ENCODE results near the gene ARPP21.

ARPP21 gene

GRCh38 chr3:35680866-35681650 lies 41.7 kb downstream of the ARPP21 start:
- Histone ChIP-seq H3K36me3 (ENCODE audit: control insufficient read depth, insufficient read depth, low read length) (no peaks in the 10 kb centered on the region), H3K27me3 (ENCODE audit: control insufficient read depth, insufficient read depth, low read length) (no peaks in the 10 kb centered on the region), H3K4me1 (ENCODE audit: control insufficient read depth, insufficient read depth, low read length) (no peaks in the 10 kb centered on the region), H3K9me3 (ENCODE audit: control insufficient read depth, low read length) (no peaks in the 10 kb centered on the region), H3K9ac (ENCODE audit: low read length) (no peak overlapping the region), H3K4me3 (ENCODE audit: low read length) (no peak overlapping the region)

- no peaks in the 10 kb centered on the region for H3K4me1 ChIP-seq (ENCODE audit: control insufficient read depth, insufficient read depth, low read length)
- no peak overlapping the region for H3K4me3 ChIP-seq (ENCODE audit: low read length)
- H3K27me3 ChIP-seq (ENCODE audit: control insufficient read depth, insufficient read depth, low read length): no peaks in the 10 kb centered on the region
- no peaks in the 10 kb centered on the region for H3K9me3 ChIP-seq (ENCODE audit: control insufficient read depth, low read length)
- H3K9ac ChIP-seq (ENCODE audit: low read length): no peak overlapping the region
- H3K36me3 ChIP-seq (ENCODE audit: control insufficient read depth, insufficient read depth, low read length): no peaks in the 10 kb centered on the region
Observed at GRCh38 chr3:35685153-35685552, 45.8 kb downstream of the ARPP21 start.

- H3K9me3 ChIP-seq (ENCODE audit: control insufficient read depth, low read length): no peaks in the 10 kb centered on the region
- no peak overlapping the region for H3K9ac ChIP-seq (ENCODE audit: low read length)
- no peaks in the 10 kb centered on the region for H3K27me3 ChIP-seq (ENCODE audit: control insufficient read depth, insufficient read depth, low read length)
- no peak overlapping the region for H3K4me3 ChIP-seq (ENCODE audit: low read length)
- no peaks in the 10 kb centered on the region for H3K4me1 ChIP-seq (ENCODE audit: control insufficient read depth, insufficient read depth, low read length)
- no peaks in the 10 kb centered on the region for H3K36me3 ChIP-seq (ENCODE audit: control insufficient read depth, insufficient read depth, low read length)
Observed at GRCh38 chr3:35688826-35689225, 49.5 kb downstream of the ARPP21 start.

GRCh38 chr3:35690271-35690670 lies 50.9 kb downstream of the ARPP21 start:
- Histone ChIP-seq H3K27me3 (ENCODE audit: control insufficient read depth, insufficient read depth, low read length) (no peaks in the 10 kb centered on the region), H3K4me1 (ENCODE audit: control insufficient read depth, insufficient read depth, low read length) (no peaks in the 10 kb centered on the region), H3K9ac (ENCODE audit: low read length) (no peak overlapping the region), H3K9me3 (ENCODE audit: control insufficient read depth, low read length) (no peaks in the 10 kb centered on the region), H3K36me3 (ENCODE audit: control insufficient read depth, insufficient read depth, low read length) (no peaks in the 10 kb centered on the region), H3K4me3 (ENCODE audit: low read length) (no peak overlapping the region)

- H3K36me3 ChIP-seq (ENCODE audit: control insufficient read depth, insufficient read depth, low read length): no peaks in the 10 kb centered on the region
- H3K9ac ChIP-seq (ENCODE audit: low read length): no peak overlapping the region
- no peaks in the 10 kb centered on the region for H3K27me3 ChIP-seq (ENCODE audit: control insufficient read depth, insufficient read depth, low read length)
- H3K9me3 ChIP-seq (ENCODE audit: control insufficient read depth, low read length): no peaks in the 10 kb centered on the region
- no peak overlapping the region for H3K4me3 ChIP-seq (ENCODE audit: low read length)
- H3K4me1 ChIP-seq (ENCODE audit: control insufficient read depth, insufficient read depth, low read length): no peaks in the 10 kb centered on the region
Observed at GRCh38 chr3:35705904-35706303, 66.6 kb downstream of the ARPP21 start.

- H3K9ac ChIP-seq (ENCODE audit: low read length): no peak overlapping the region
- H3K36me3 ChIP-seq (ENCODE audit: control insufficient read depth, insufficient read depth, low read length): no peaks in the 10 kb centered on the region
- H3K4me3 ChIP-seq (ENCODE audit: low read length): no peak overlapping the region
- H3K9me3 ChIP-seq (ENCODE audit: control insufficient read depth, low read length): no peaks in the 10 kb centered on the region
- no peaks in the 10 kb centered on the region for H3K27me3 ChIP-seq (ENCODE audit: control insufficient read depth, insufficient read depth, low read length)
- no peaks in the 10 kb centered on the region for H3K4me1 ChIP-seq (ENCODE audit: control insufficient read depth, insufficient read depth, low read length)
Observed at GRCh38 chr3:35707904-35708303, 68.6 kb downstream of the ARPP21 start.

GRCh38 chr3:35708394-35709271 lies 69.3 kb downstream of the ARPP21 start:
- Histone ChIP-seq H3K4me3 (ENCODE audit: low read length) (no peak overlapping the region), H3K36me3 (ENCODE audit: control insufficient read depth, insufficient read depth, low read length) (no peaks in the 10 kb centered on the region), H3K4me1 (ENCODE audit: control insufficient read depth, insufficient read depth, low read length) (no peaks in the 10 kb centered on the region), H3K9ac (ENCODE audit: low read length) (no peak overlapping the region), H3K27me3 (ENCODE audit: control insufficient read depth, insufficient read depth, low read length) (no peaks in the 10 kb centered on the region), H3K9me3 (ENCODE audit: control insufficient read depth, low read length) (no peaks in the 10 kb centered on the region)

GRCh38 chr3:35709691-35710090 lies 70.4 kb downstream of the ARPP21 start:
- Histone ChIP-seq H3K4me1 (ENCODE audit: control insufficient read depth, insufficient read depth, low read length) (no peaks in the 10 kb centered on the region), H3K27me3 (ENCODE audit: control insufficient read depth, insufficient read depth, low read length) (no peaks in the 10 kb centered on the region), H3K4me3 (ENCODE audit: low read length) (no peak overlapping the region), H3K9ac (ENCODE audit: low read length) (no peak overlapping the region), H3K9me3 (ENCODE audit: control insufficient read depth, low read length) (no peaks in the 10 kb centered on the region), H3K36me3 (ENCODE audit: control insufficient read depth, insufficient read depth, low read length) (no peaks in the 10 kb centered on the region)

GRCh38 chr3:35710554-35710953 lies 71.2 kb downstream of the ARPP21 start:
- Histone ChIP-seq H3K4me3 (ENCODE audit: low read length) (no peak overlapping the region), H3K9ac (ENCODE audit: low read length) (no peak overlapping the region), H3K27me3 (ENCODE audit: control insufficient read depth, insufficient read depth, low read length) (no peaks in the 10 kb centered on the region), H3K36me3 (ENCODE audit: control insufficient read depth, insufficient read depth, low read length) (no peaks in the 10 kb centered on the region), H3K9me3 (ENCODE audit: control insufficient read depth, low read length) (no peaks in the 10 kb centered on the region), H3K4me1 (ENCODE audit: control insufficient read depth, insufficient read depth, low read length) (no peaks in the 10 kb centered on the region)

GRCh38 chr3:35718921-35719320 lies 79.6 kb downstream of the ARPP21 start:
- Histone ChIP-seq H3K9ac (ENCODE audit: low read length) (no peak overlapping the region), H3K4me3 (ENCODE audit: low read length) (no peak overlapping the region), H3K9me3 (ENCODE audit: control insufficient read depth, low read length) (no peaks in the 10 kb centered on the region), H3K4me1 (ENCODE audit: control insufficient read depth, insufficient read depth, low read length) (no peaks in the 10 kb centered on the region), H3K36me3 (ENCODE audit: control insufficient read depth, insufficient read depth, low read length) (no peaks in the 10 kb centered on the region), H3K27me3 (ENCODE audit: control insufficient read depth, insufficient read depth, low read length) (no peaks in the 10 kb centered on the region)

GRCh38 chr3:35721628-35722027 lies 82.3 kb downstream of the ARPP21 start:
- Histone ChIP-seq H3K4me3 (ENCODE audit: low read length) (no peak overlapping the region), H3K4me1 (ENCODE audit: control insufficient read depth, insufficient read depth, low read length) (no peaks in the 10 kb centered on the region), H3K27me3 (ENCODE audit: control insufficient read depth, insufficient read depth, low read length) (no peaks in the 10 kb centered on the region), H3K9ac (ENCODE audit: low read length) (no peak overlapping the region), H3K9me3 (ENCODE audit: control insufficient read depth, low read length) (no peaks in the 10 kb centered on the region), H3K36me3 (ENCODE audit: control insufficient read depth, insufficient read depth, low read length) (no peaks in the 10 kb centered on the region)

- Histone ChIP-seq H3K27me3 (ENCODE audit: control insufficient read depth, insufficient read depth, low read length) (no peaks in the 10 kb centered on the region), H3K36me3 (ENCODE audit: control insufficient read depth, insufficient read depth, low read length) (no peaks in the 10 kb centered on the region), H3K4me3 (ENCODE audit: low read length) (no peak overlapping the region), H3K9me3 (ENCODE audit: control insufficient read depth, low read length) (no peaks in the 10 kb centered on the region), H3K9ac (ENCODE audit: low read length) (no peak overlapping the region), H3K4me1 (ENCODE audit: control insufficient read depth, insufficient read depth, low read length) (no peaks in the 10 kb centered on the region)
Observed at GRCh38 chr3:35722902-35723301, 83.6 kb downstream of the ARPP21 start.

All from mucosa of stomach (tissue), 1 donor.